Neural progenitor cell (in vitro differentiated cells): Measurements from ENCODE around the gene MKLN1. TPM values are rescaled to one million over a fixed set of nuclear protein-coding genes. Genes with fewer than 3 reads are reported as not detected.

Source experiments
- DNase-seq: peaks from one replicate; pipeline ENCODE4 v3.0.0-alpha.2; 2016; ENCODE audit warnings: low spot score
- H2AFZ ChIP-seq: fragments of 200-600 bp; sonication (generic); replicated peaks from 2 replicates; pipeline ENCODE4 v1.6.1; 2016; ENCODE audit warnings: antibody characterized with exemption
- H3F3A ChIP-seq: fragments of 200-600 bp; sonication (generic); 2 replicates; pipeline ENCODE4 v1.6.1; 2016; ENCODE audit warnings: antibody characterized with exemption, low read depth
- H3K27ac ChIP-seq: fragments of 200-600 bp; sonication (generic); 2 replicates; pipeline ENCODE4 v1.5.1; 2016; ENCODE audit warnings: mild to moderate bottlenecking
- H3K27me3 ChIP-seq: fragments of 200-600 bp; sonication (generic); 2 replicates; pipeline ENCODE4 v1.6.1; 2016; ENCODE audit warnings: mild to moderate bottlenecking, moderate library complexity
- H3K36me3 ChIP-seq: fragments of 200-600 bp; sonication (generic); 2 replicates; pipeline ENCODE4 v1.5.1; 2016
- H3K4me1 ChIP-seq: fragments of 200-600 bp; sonication (generic); 2 replicates; pipeline ENCODE4 v1.6.1; 2016; ENCODE audit warnings: mixed run types
- H3K4me2 ChIP-seq: fragments of 200-600 bp; sonication (generic); 2 replicates; pipeline ENCODE4 v1.6.1; 2016
- H3K4me3 ChIP-seq: fragments of 200-600 bp; sonication (generic); 2 replicates; pipeline ENCODE4 v1.5.1; 2016
- H3K79me2 ChIP-seq: fragments of 200-600 bp; sonication (generic); 2 replicates; pipeline ENCODE4 v1.6.1; 2016; ENCODE audit warnings: low read depth
- H3K9ac ChIP-seq: fragments of 200-600 bp; sonication (generic); 2 replicates; pipeline ENCODE4 v1.6.1; 2016
- H3K9me3 ChIP-seq: fragments of 200-600 bp; sonication (generic); 2 replicates; pipeline ENCODE4 v1.5.1; 2016; ENCODE audit warnings: low read depth
- H4K20me1 ChIP-seq: fragments of 200-600 bp; sonication (generic); 2 replicates; pipeline ENCODE4 v1.6.1; 2016; ENCODE audit warnings: low read depth
- H3K27ac Mint-ChIP-seq: 3 replicates; pipeline ENCODE4 v1.8.0; 2021; ENCODE audit warnings: mixed read lengths
- H3K27me3 Mint-ChIP-seq: 2 replicates; pipeline ENCODE4 v1.8.0; 2022; ENCODE audit warnings: low read depth, mild to moderate bottlenecking, inconsistent platforms, moderate library complexity, mixed read lengths; ENCODE audit not compliant: insufficient read depth
- H3K36me3 Mint-ChIP-seq: 3 replicates; pipeline ENCODE4 v1.8.0; 2021; ENCODE audit warnings: mixed read lengths
- H3K4me1 Mint-ChIP-seq: 3 replicates; pipeline ENCODE4 v1.8.0; 2021; ENCODE audit warnings: mixed read lengths
- H3K4me3 Mint-ChIP-seq: 3 replicates; pipeline ENCODE4 v1.8.0; 2021; ENCODE audit warnings: mild to moderate bottlenecking, moderate library complexity, mixed read lengths
- H3K9me3 Mint-ChIP-seq: 3 replicates; pipeline ENCODE4 v1.8.0; 2020; ENCODE audit warnings: mixed read lengths
- EZH2 ChIP-seq: fragments of 200-600 bp; sonication (generic); IDR thresholded peaks from 2 replicates; pipeline ENCODE4 v1.6.1; 2017; ENCODE audit warnings: antibody characterized with exemption, mild to moderate bottlenecking, moderate library complexity
- EZH2phosphoT487 ChIP-seq: fragments of 200-600 bp; sonication (generic); IDR thresholded peaks from 2 replicates; pipeline ENCODE4 v1.6.1; 2017; ENCODE audit warnings: antibody characterized with exemption
- total RNA-seq: library from RNA; depleted of rRNA; stranded (reverse); fragments of >200 nt; gene quantifications from 2 replicates; pipeline ENCODE4 v1.2.3, GENCODE V29; 2015; ENCODE audit warnings: low replicate concordance
- TF ChIP-seq, protein P1 (sequence below): fragments of 200-600 bp; sonication (generic); IDR thresholded peaks from 2 replicates; pipeline ENCODE4 v1.5.1; 2017; ENCODE audit warnings: antibody characterized with exemption, mild to moderate bottlenecking

Gene MKLN1
- total RNA-seq, 1 donor from 2014 or later = 60.9 TPM

DNA sequence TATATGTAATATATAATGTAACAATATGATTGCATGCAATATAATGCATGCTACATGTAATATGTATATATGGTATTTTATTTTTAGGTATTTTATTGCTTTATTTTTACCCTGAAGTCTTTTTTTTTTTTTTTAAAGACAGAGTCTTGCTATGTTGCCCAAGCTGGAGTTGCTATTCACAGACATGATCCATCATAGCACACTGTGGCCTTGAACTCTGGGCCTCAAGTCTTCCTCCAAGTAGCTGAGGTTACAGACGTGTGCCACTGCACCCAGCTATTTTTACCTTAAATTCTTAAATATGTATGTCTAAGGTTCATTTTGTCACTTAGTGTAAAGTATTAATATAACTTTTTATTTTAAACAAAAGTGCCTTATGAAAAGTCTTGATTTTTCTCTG, 47.1 kb downstream of the MKLN1 start:
- H3K27ac ChIP-seq = no peak overlapping the region
- no peak overlapping the region for H3K9ac ChIP-seq
- peaks cover 10% of the 10 kb centered on the region for H3K36me3 Mint-ChIP-seq
- peaks cover 84% of the 10 kb centered on the region for H3K79me2 ChIP-seq
- no peak overlapping the region for H3K4me2 ChIP-seq
- H3K9me3 ChIP-seq = no peaks in the 10 kb centered on the region
- peaks cover 16% of the 10 kb centered on the region for H3F3A ChIP-seq
- TF ChIP-seq, protein P1, sequence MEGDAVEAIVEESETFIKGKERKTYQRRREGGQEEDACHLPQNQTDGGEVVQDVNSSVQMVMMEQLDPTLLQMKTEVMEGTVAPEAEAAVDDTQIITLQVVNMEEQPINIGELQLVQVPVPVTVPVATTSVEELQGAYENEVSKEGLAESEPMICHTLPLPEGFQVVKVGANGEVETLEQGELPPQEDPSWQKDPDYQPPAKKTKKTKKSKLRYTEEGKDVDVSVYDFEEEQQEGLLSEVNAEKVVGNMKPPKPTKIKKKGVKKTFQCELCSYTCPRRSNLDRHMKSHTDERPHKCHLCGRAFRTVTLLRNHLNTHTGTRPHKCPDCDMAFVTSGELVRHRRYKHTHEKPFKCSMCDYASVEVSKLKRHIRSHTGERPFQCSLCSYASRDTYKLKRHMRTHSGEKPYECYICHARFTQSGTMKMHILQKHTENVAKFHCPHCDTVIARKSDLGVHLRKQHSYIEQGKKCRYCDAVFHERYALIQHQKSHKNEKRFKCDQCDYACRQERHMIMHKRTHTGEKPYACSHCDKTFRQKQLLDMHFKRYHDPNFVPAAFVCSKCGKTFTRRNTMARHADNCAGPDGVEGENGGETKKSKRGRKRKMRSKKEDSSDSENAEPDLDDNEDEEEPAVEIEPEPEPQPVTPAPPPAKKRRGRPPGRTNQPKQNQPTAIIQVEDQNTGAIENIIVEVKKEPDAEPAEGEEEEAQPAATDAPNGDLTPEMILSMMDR = no peak
- no peak overlapping the region for H2AFZ ChIP-seq
- H3K27me3 Mint-ChIP-seq = no peaks in the 10 kb centered on the region
- H3K36me3 ChIP-seq = no peaks in the 10 kb centered on the region
- no peak for DNase-seq
- no peak overlapping the region for H3K4me3 ChIP-seq
- H3K4me3 Mint-ChIP-seq = no peak overlapping the region
- H3K4me1 ChIP-seq = peaks cover 7% of the 10 kb centered on the region
- peaks cover 2% of the 10 kb centered on the region for H3K9me3 Mint-ChIP-seq
- peaks cover 52% of the 10 kb centered on the region for H4K20me1 ChIP-seq
- no peaks in the 10 kb centered on the region for H3K27me3 ChIP-seq
- H3K4me1 Mint-ChIP-seq = no peaks in the 10 kb centered on the region
- H3K27ac Mint-ChIP-seq = no peak overlapping the region

DNA sequence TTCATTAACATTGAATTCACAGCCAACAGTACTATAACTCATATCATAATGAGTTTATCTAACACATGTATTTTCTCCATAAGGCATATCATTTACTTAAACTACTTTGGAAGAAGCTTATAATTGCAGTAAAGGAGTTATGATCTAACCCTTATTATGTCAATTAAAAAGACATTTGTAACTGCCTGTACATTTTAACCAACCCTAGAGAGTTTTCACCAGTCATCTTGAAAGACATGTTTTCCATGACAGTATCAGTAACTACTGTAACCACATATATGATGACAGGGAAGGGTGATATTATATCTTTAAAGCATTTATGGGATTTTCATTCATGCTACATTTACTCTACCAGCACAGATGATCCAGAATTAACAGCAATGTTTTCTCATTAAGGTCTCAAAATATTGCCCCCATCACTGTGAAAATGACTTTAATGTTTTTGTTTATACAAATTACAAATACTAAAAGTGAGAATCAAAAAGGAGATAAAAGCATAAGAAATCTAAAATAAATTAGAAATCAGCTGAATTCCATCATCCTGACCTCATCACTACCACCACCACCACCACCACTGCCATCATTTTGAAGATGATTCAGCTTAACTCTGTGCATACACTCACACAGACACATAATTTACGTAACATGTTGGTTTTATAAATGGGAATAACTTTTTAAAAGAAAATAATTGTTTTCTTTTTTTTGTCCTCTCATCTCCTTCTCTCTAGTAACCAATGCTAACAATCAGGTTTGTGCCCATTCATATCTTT, 53.6 kb downstream of the MKLN1 start:
- no peak for DNase-seq
- Histone ChIP-seq H3K9ac (no peak overlapping the region), H3K4me3 (no peak overlapping the region), H3F3A (no peaks in the 10 kb centered on the region), H3K27me3 (no peaks in the 10 kb centered on the region), H3K36me3 (no peaks in the 10 kb centered on the region), H4K20me1 (peaks cover 12% of the 10 kb centered on the region), H3K27ac (no peak overlapping the region), H3K4me1 (no peaks in the 10 kb centered on the region), H3K9me3 (no peaks in the 10 kb centered on the region), H3K79me2 (peaks cover 57% of the 10 kb centered on the region), H3K4me2 (no peak overlapping the region), H2AFZ (no peak overlapping the region)
- Mint-ChIP-seq H3K27me3 (no peaks in the 10 kb centered on the region), H3K4me3 (no peak overlapping the region), H3K4me1 (no peaks in the 10 kb centered on the region), H3K36me3 (peaks cover 26% of the 10 kb centered on the region), H3K27ac (no peak overlapping the region), H3K9me3 (no peaks in the 10 kb centered on the region)
- TF ChIP-seq EZH2 (no peak), EZH2phosphoT487 (no peak)
- TF ChIP-seq, protein P1 = no peak

DNA sequence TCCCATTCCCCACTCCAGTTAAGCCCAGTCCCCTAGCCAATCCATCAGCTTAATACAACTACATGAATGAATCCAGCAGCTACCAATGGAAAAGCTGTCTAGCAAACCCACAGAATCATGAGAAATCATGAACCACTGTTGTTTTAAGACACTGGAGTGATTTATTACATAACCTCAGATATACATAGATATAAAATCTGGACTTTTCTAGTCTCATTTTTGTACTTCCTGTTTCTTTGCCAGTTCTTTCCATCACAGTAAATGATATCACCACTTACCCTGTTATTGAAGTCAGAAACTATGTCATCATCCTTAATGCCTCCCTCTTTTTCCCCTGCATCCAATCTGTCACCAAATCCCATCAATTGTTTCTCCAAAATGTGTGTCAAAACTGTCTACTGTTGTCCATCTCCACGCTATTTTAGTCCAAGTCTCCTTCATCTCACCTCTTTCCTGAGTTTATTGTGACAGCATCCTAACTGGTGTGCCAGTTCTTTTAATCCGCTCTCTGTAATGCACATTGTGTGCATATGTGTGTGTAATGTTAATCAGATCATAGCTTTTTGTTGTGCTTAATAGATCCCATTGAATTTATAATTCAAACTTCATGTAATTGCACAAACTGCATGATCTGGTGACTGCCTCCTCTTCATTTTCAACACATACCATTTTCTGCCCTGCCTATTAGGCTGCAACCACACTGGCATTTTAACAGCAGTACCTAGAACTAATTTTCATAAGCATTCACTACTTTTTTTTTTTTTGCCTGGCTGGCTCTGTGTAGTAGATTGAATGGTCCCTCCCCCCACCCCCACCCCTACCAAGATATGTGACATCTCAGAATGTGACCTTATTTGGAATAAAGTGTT, 56.0 kb downstream of the MKLN1 start:
- TF ChIP-seq EZH2phosphoT487 (no peak), EZH2 (no peak)
- TF ChIP-seq, protein P1 = no peak
- Mint-ChIP-seq H3K9me3 (peaks cover 2% of the 10 kb centered on the region), H3K4me1 (no peaks in the 10 kb centered on the region), H3K27ac (no peak overlapping the region), H3K4me3 (no peak overlapping the region), H3K36me3 (peaks cover 23% of the 10 kb centered on the region), H3K27me3 (no peaks in the 10 kb centered on the region)
- Histone ChIP-seq H3K4me2 (no peak overlapping the region), H3F3A (no peaks in the 10 kb centered on the region), H3K4me1 (no peaks in the 10 kb centered on the region), H3K4me3 (no peak overlapping the region), H4K20me1 (peaks cover 9% of the 10 kb centered on the region), H2AFZ (no peak overlapping the region), H3K36me3 (peaks cover 2% of the 10 kb centered on the region), H3K9me3 (no peaks in the 10 kb centered on the region), H3K27ac (no peak overlapping the region), H3K9ac (no peak overlapping the region), H3K79me2 (peaks cover 53% of the 10 kb centered on the region), H3K27me3 (no peaks in the 10 kb centered on the region)
- DNase-seq = no peak
